GM18873 (cell line): ENCODE results near the gene FOXA2.

ENCODE experiments used
- ATAC-seq: cut with Tn5 transposase; IDR thresholded peaks from one replicate; pipeline ENCODE4 v1.9.1; 2021; ENCODE audit warnings: mild to moderate bottlenecking, moderate library complexity, moderate number of reproducible peaks; ENCODE audit not compliant: unreplicated experiment, low FRiP score

FOXA2 gene

GRCh38 chr20:22544462-22544861, 39.9 kb downstream of the FOXA2 start:
- ATAC-seq: no peak

GRCh38 chr20:22542427-22542826, 41.9 kb downstream of the FOXA2 start:
- ATAC-seq: no peak

- ATAC-seq: no peak
These were observed 43.5 kb downstream of the FOXA2 start for GRCh38 chr20:22540832-22541231.

- ATAC-seq: no peak
These were observed 47.2 kb downstream of the FOXA2 start for GRCh38 chr20:22536956-22537756.

- no peak for ATAC-seq
These were observed 48.1 kb downstream of the FOXA2 start for GRCh38 chr20:22536141-22536828.

GRCh38 chr20:22535483-22535882, 48.9 kb downstream of the FOXA2 start:
- ATAC-seq: no peak

GRCh38 chr20:22533823-22534751, 50.3 kb downstream of the FOXA2 start:
- ATAC-seq: no peak

GRCh38 chr20:22532598-22532997, 51.8 kb downstream of the FOXA2 start:
- ATAC-seq: no peak

GRCh38 chr20:22531756-22532155, 52.6 kb downstream of the FOXA2 start:
- ATAC-seq: no peak

GRCh38 chr20:22531056-22531615, 53.2 kb downstream of the FOXA2 start:
- no peak for ATAC-seq
